ENCODE data around the gene ARHGAP28.
A peak's percentile ranks its signal among the peaks of the same experiment; 100 is the strongest.

The ARHGAP28 gene

DNA sequence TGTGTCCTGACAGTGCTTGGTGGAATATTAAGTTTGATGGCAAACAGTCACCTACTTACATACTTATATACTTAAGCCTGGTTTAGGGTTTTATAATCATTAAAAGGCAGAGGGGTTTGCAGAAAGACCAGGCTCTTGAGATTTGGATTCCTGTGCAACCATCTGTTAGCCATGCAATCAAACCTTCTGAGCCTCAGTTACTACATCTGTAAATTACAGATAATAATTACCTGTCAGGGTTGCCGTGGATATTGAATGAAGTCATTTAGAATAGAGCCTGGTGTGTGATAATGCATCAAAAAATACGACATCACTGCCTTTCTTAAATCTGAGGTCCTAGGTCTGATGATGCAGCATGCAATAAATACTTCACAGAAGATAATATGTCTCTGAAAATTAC, 152.9 kb downstream of the ARHGAP28 start:
- no peak overlapping the region for H3K4me3 ChIP-seq (ENCODE audit: low read depth, low read length)
- TF ChIP-seq, protein P1, sequence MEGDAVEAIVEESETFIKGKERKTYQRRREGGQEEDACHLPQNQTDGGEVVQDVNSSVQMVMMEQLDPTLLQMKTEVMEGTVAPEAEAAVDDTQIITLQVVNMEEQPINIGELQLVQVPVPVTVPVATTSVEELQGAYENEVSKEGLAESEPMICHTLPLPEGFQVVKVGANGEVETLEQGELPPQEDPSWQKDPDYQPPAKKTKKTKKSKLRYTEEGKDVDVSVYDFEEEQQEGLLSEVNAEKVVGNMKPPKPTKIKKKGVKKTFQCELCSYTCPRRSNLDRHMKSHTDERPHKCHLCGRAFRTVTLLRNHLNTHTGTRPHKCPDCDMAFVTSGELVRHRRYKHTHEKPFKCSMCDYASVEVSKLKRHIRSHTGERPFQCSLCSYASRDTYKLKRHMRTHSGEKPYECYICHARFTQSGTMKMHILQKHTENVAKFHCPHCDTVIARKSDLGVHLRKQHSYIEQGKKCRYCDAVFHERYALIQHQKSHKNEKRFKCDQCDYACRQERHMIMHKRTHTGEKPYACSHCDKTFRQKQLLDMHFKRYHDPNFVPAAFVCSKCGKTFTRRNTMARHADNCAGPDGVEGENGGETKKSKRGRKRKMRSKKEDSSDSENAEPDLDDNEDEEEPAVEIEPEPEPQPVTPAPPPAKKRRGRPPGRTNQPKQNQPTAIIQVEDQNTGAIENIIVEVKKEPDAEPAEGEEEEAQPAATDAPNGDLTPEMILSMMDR (IDR thresholded peaks at IDR 0.05; ENCODE audit: low read depth, low read length, missing control alignments), result no peak
- in situ Hi-C loops (cut with HindIII; ENCODE audit: low sequenced_read_pairs), result loop anchor here (5.0 kb wide), 1 partner anchor 325 kb away; no protein-coding TSS in a partner anchor
- DNase-seq (ENCODE audit: low read depth), result no peak

DNA sequence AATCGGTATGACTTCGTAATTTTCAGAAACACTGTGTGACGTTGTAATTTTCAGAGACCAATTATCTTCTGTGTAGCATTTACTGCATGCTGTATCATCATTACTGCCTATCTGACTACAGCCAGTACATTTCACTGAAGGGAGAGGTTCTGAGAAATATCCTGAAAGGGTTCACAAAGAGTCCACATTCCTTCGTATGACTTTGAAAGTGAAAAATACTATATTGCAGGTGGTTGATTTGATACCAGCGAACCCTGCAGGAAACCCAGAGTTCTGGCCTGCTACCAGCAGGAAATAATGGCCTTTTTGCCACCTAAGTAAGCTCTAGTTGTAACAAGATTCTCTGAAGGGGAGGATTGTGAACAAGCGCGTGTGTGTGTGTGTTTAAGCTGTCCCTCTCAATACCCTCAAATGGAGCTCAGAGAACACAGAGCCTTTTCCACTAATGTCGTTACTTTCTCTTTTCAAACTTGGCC, 155.5 kb downstream of the ARHGAP28 start:
- no peak for DNase-seq (ENCODE audit: low read depth)
- TF ChIP-seq, protein P1 (IDR thresholded peaks at IDR 0.05; ENCODE audit: low read depth, low read length, missing control alignments), result no peak
- in situ Hi-C loops (cut with HindIII; ENCODE audit: low sequenced_read_pairs), result no loop called here
- no peak overlapping the region for H3K4me3 ChIP-seq (ENCODE audit: low read depth, low read length)

DNA sequence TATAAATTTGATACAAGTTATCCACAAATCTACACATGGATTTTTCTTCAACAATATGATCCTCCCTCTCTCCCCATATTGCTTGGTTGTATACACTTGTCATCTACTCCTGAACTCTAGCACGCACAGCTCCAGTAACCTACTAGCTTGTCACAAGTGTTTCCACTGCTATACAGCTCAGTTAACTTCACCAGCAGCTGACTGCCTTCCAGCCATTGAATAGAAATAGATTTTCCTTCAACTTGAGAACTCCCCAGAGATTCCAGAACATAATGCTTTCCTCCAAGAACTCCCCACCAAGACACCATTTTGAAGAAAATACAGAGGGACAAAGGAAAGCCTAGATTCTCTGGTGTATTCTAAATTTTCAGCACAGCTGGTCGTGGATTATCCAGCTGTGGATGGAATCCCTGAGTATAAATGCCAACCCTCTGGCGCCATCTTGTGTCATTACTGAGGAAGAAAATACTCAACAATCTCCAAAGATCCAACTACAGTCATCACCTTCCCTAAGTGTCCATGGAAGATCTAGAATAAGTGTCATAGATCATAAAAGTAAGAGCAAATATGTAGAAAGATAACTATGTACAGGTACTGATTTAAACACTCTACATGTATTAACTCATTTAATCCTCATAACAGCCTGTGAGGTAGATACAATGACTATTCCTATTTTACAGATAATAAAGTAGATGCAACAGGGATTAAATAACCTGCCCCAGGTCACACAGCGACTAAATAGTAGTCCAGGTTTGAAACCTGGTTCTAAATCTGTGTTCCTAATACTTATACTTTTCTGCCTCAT, 156.7 kb downstream of the ARHGAP28 start:
- in situ Hi-C loops (cut with HindIII; ENCODE audit: low sequenced_read_pairs), result no loop called here
- no peak overlapping the region for H3K4me3 ChIP-seq (ENCODE audit: low read depth, low read length)
- DNase-seq (ENCODE audit: low read depth), result peak; percentile 49
- TF ChIP-seq, protein P1 (IDR thresholded peaks at IDR 0.05; ENCODE audit: low read depth, low read length, missing control alignments), result peak; percentile 59

DNA sequence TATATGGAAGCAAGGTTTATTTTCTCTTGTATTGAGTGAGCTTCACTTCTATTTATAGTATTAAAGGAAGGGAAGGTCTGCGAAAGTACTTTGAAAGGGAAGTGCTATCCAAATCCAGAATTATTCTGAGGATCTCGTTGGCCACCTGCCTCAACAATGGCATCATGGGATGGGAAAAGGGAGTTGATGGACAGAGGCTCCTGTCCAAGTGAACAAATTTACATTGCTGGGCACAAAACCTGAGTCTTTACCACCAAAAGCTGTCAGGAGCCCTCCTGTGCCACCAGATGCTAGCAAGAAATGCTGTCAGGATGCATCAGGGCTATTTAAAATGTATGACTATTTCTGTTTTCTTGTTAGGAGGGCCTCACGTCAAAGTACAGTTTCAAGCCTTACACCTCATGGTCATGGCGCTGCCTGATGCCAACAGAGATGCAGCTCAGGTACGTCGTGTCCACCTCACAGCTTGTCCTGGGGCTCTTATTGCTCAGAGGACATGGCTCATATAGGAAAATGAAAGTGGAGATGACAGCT, 157.3 kb downstream of the ARHGAP28 start:
- no peak overlapping the region for H3K4me3 ChIP-seq (ENCODE audit: low read depth, low read length)
- DNase-seq (ENCODE audit: low read depth), result no peak
- TF ChIP-seq, protein P1 (IDR thresholded peaks at IDR 0.05; ENCODE audit: low read depth, low read length, missing control alignments), result no peak
- in situ Hi-C loops (cut with HindIII; ENCODE audit: low sequenced_read_pairs), result no loop called here

DNA sequence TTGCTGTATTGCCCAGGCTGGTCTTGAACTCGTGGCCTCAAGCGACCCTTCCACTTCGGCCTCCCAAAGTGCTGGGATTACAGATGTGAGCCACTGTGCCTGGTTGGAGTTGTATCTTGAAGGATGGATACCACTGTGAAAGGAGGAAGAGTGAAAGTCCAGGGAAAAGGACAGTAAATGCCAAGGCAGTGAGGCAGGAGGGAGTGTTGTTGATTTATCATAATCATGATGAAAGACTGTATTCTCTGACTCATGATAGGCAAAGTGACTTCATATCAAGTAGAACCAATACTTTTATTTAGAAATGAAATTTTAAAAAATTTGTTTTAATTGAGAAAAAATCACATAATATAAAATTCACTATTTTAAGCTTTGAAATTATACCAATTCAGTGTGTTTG, 162.3 kb downstream of the ARHGAP28 start:
- DNase-seq (ENCODE audit: low read depth), result no peak
- no peak overlapping the region for H3K4me3 ChIP-seq (ENCODE audit: low read depth, low read length)
- in situ Hi-C loops (cut with HindIII; ENCODE audit: low sequenced_read_pairs), result no loop called here
- TF ChIP-seq, protein P1 (IDR thresholded peaks at IDR 0.05; ENCODE audit: low read depth, low read length, missing control alignments), result no peak

DNA sequence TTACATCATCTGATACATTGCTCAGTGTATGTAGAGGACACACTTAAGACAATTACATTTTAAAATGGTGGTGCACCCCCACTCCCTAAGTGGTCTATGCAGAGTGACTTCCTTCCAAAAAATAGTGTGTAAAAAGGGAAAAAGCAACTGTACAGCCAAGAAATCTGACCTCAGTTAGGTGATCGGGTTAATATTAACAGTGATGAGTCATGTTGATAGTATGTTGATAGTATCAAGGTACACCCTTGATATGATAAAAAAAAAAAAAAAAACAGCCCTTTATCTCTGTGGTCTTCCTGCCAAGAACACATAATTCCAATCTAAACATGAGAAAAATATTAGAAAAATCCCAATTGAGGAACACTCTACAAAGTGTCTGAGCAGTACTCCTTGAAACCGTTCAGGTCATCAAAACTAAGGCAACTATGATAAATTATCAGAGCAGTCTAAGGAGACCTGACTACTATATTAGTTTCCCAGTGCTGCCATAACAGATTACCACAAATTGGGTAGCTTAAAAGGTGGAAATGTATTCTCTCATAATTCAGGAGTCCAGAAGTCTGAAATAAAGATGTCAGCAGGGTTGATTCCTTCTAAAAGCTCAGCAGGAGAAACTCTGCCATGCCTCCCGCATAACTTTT, 171.9 kb downstream of the ARHGAP28 start:
- DNase-seq (ENCODE audit: low read depth), result no peak
- no peak overlapping the region for H3K4me3 ChIP-seq (ENCODE audit: low read depth, low read length)
- TF ChIP-seq, protein P1 (IDR thresholded peaks at IDR 0.05; ENCODE audit: low read depth, low read length, missing control alignments), result no peak
- in situ Hi-C loops (cut with HindIII; ENCODE audit: low sequenced_read_pairs), result no loop called here

All from astrocyte of the cerebellum (primary cell).